HepG2 (cell line): ENCODE measurements around the gene TRIO. TPM values are rescaled to one million over a fixed set of nuclear protein-coding genes. Genes with fewer than 3 reads are reported as not detected.

Source experiments
- AKAP8 ChIP-seq: sonication (generic); formaldehyde crosslinking; IDR thresholded peaks from 2 replicates; pipeline ENCODE4 v1.5.1; 2020; ENCODE audit warnings: mild to moderate bottlenecking, missing genetic modification reagents
- GABPB1 ChIP-seq: IDR thresholded peaks from 2 replicates; pipeline ENCODE4 v1.6.1; 2016; ENCODE audit warnings: mild to moderate bottlenecking, missing genetic modification reagents, moderate library complexity, missing compliant biosample characterization
- GTF2F1 ChIP-seq: fragments of 150-350 bp; IDR thresholded peaks from 2 replicates; pipeline ENCODE4 v1.6.1; 2014; ENCODE audit warnings: low read length
- NKX3-1 ChIP-seq: sonication (generic); formaldehyde crosslinking; IDR thresholded peaks from 2 replicates; pipeline ENCODE4 v1.5.0; 2020; ENCODE audit warnings: missing genetic modification reagents
- PAWR ChIP-seq: sonication (generic); formaldehyde crosslinking; IDR thresholded peaks from 2 replicates; pipeline ENCODE4 v1.4.0; 2020; ENCODE audit warnings: missing genetic modification reagents, mild to moderate bottlenecking, borderline replicate concordance
- SP4 ChIP-seq: sonication (generic); formaldehyde crosslinking; IDR thresholded peaks from 2 replicates; pipeline ENCODE4 v1.8.1; 2023; ENCODE audit warnings: mild to moderate bottlenecking, missing genetic modification reagents
- THAP8 ChIP-seq: sonication (generic); formaldehyde crosslinking; IDR thresholded peaks from 2 replicates; pipeline ENCODE4 v1.5.1; 2020; ENCODE audit warnings: missing genetic modification reagents, mild to moderate bottlenecking, borderline replicate concordance
- ZNF142 ChIP-seq: sonication (generic); formaldehyde crosslinking; IDR thresholded peaks from 2 replicates; pipeline ENCODE4 v1.4.0; 2020; ENCODE audit warnings: missing genetic modification reagents
- ZNF274 ChIP-seq: sonication (generic); formaldehyde crosslinking; IDR thresholded peaks from 2 replicates; pipeline ENCODE4 v1.5.1; 2020; ENCODE audit warnings: mild to moderate bottlenecking, missing genetic modification reagents
- polyA plus RNA-seq, 8 experiments: library from polyadenylated mRNA; depleted of rRNA in 3 of 8; stranded (reverse) in 7 of 8; unstranded in 1 of 8; fragments of >200 nt; fragmentation: Illumina TruSeq in 4 of 8; extraction: Trizol in 4 of 8; gene quantifications; 2 replicates each; pipeline versions ENCODE4 v1.2.1 to v1.2.3, GENCODE V29; 2011 to 2016; ENCODE audit warnings: low read depth in 4 of 8, missing spikeins in 1 of 8, mixed read lengths in 1 of 8; ENCODE audit not compliant: insufficient read depth in 1 of 8
- total RNA-seq, 5 experiments: library from RNA; depleted of rRNA; stranded (reverse); fragments of >200 nt; fragmentation: Illumina TruSeq; extraction: Trizol; gene quantifications; 2 replicates each; pipeline ENCODE4 v1.2.3, GENCODE V29; 2016; ENCODE audit warnings: low read depth in 1 of 5

Gene TRIO
- total and polyA plus RNA-seq, 2 of the 13 experiments (the other 11 are each of a cell fraction or from before 2014, with no cell fraction given), result 45.2 to 45.9 TPM

GRCh38 chr5:14471507-14471906 lies 328.4 kb downstream of the TRIO start (continued):
- TF ChIP-seq ZNF142 (no peak), AKAP8 (CRISPR knock-in tag) (no peak), PAWR (CRISPR knock-in tag) (no peak), SP4 (CRISPR knock-in tag) (no peak), ZNF274 (CRISPR knock-in tag) (no peak), GTF2F1 (no peak), NKX3-1 (CRISPR knock-in tag) (no peak), GABPB1 (no peak), THAP8 (CRISPR knock-in tag) (no peak)
